Measurements from ENCODE around the gene LBR.
"Not testable (repeated sequence)": the region's sequence is repeated elsewhere in the genome, so short reads cannot be mapped to it uniquely, and the experiment has no call there.

LBR gene

DNA sequence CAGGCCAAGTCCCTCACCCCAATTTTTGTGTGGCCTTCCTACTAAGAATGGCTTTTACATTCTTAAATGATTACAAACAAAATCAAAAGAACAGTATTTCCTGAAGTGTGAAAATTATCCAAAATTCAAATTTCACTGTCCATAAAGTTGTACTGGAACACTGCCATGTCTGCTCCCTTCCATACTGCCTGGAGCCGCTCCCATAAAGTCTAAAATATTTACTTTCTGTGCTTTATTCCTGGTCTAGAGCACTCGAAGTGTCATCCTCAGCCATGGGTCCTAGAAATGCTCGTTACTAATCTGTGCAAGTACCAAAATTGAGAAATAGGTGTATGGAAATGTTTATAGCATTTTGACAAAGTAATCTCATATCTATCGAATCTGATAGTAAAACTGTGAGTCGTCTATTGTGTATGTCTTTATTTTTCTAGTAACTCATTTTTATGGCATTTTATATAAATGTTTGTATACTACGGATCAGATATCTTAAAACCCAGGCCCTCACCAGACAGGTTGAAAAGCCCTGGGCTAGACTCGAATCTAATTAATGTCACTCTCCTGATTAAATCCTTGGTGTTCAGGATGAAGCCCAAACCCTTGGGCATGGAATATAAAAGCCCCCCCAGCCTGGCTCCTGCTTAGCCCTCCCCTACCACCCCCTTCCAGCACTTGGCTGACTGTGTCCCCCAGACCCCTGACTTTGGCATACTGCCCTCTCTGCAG, 4.9 kb downstream of the LBR start:
- DNase-seq (ENCODE audit: low read depth) = no peak

DNA sequence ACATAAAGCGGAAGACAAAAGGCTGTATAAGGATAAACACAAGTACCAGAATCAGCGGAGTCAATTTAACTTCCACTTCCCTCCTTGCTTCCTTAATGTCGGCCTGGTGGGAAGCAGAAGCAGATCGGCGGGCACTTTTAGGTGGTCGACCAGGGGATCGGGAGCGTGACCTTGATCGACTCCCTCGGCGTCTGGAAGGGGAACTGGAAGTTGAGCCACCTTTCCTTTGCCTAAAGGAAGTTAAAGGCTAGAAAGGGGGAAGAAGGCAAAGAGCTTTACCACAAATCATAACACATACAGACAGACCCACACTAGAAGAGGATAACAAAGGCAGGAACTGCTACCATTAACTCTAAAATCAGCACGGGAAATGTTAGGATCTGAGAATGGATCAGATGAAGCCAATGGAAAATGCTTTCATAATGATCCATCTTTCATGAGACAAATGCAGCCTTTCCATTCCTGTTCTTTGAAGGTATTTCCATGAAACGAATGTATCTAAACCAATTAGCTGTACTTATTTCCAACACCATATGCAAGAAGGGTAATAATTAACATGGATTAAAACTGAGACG, 5.7 kb downstream of the LBR start:
- DNase-seq (ENCODE audit: low read depth) = no peak

DNA sequence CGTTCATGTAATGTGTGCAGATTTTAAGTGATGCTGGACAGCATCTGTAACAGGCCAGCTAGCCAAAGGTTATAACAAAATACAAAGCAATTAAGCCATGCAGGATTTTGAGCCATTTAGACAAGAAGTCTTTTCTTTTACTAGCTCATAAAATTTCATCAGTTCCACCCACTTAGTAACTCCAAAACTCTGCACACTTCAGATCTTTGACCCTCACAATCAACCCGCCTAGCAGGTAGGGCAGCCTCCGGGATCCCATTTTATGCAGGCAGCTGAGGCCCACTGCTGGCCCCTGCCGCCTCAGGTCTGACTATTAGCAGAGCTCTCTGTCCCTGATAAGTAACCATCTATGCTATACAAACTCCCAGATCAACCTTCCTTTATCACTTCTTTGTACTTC, 9.2 kb downstream of the LBR start:
- DNase-seq (ENCODE audit: low read depth) = no peak

DNA sequence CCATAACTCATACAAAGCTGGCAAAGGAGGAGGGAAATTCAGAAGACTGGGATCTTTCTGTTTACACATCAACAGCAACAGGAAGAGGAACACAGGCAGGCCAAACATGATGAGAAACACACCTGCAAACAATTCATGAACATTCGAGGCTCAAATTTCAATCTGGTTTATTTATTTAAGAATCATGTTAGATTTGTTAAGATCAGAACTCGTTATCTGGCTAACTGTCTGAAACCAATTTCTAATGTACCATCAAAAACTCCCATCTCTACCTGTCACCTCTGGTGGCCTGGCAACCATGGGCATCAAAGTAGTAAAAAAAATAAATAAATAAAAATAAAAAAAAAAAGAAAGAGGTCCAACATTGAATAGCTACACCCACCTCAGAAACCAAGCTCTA, 9.8 kb downstream of the LBR start:
- DNase-seq (ENCODE audit: low read depth) = no peak

DNA sequence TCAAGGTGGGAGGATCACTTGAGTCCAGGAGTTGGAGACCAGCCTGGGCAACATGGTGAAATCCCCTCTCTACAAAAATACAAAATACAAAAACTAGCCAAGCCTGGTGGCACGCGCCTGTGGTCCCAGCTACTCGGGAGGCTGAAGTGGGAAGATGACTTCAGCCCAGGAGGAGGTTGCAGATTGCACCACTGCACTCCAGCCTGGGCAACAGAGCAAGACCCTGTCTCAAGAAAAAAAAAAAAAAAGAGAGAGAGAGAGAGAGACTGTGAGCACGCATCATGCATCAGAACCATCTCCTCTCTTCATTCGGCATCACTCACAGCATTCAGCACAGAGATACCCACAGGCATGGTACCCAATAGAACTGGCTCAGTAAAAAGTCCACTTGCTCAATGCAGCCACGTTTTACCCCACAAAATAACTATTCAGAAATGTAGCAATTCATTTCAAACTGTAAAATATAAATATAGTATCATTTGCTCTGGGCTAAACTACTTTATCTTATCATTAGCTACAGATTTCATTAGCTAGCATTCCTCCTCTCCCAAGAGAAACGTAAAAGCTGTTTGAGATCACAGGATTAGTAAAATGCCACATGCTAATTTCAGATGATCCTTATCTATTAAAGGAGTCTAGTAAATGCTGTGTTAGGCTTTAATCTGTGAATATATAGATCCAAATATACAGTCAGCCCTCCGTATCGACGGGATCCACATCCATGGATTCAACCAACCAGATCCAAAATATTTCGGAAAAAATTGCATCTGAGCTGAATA, 11.7 kb downstream of the LBR start:
- DNase-seq (ENCODE audit: low read depth) = no peak

DNA sequence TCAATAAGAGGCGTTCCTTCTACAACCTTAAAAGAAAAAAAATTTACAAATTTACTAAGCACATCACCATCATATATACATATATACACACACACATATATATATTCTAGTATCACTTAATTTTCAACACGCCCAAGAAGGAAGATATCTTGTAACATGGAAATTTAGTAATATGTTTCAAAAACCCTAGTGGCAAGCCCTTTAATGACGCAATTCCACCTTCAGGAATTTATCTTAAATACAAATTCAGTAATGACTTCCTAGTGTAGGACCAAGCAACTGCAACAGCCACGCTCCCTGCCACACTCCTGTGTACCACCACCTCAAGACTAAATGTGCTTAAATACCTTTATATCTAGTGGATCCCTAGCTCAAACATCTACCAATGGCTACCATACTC, 12.5 kb downstream of the LBR start:
- no peak for DNase-seq (ENCODE audit: low read depth)

DNA sequence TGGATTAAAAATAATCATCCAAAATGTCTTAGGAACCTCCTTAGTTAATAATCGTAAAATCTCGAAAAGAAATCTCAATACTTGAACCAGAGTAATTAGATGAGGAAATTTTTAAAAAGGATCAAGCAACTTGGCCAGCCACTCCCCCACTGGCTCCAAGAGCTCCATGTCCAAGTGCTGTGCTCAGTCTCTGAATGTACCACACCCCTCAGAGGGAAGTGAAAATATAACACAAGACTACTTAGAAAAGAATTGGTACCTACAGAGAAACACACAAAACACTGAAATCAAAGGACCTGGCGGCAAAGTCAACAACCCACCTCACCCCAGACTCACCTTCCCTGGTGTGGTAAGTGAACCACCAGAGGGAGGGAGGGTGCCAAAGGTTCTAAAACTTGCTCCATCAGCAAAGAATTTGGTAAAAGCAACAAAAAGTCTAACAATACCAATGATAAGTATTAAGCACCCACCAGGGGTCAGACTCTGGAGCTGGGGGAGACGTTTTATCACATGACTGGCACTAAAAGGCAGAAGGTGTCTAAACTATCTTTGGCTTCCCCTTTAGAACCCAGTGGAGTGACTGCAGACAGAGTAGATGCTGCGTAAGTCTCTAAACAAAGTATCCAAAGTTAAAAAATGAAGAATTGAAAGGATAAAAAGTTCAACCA, 14.0 kb downstream of the LBR start:
- no peak for DNase-seq (ENCODE audit: low read depth)

DNA sequence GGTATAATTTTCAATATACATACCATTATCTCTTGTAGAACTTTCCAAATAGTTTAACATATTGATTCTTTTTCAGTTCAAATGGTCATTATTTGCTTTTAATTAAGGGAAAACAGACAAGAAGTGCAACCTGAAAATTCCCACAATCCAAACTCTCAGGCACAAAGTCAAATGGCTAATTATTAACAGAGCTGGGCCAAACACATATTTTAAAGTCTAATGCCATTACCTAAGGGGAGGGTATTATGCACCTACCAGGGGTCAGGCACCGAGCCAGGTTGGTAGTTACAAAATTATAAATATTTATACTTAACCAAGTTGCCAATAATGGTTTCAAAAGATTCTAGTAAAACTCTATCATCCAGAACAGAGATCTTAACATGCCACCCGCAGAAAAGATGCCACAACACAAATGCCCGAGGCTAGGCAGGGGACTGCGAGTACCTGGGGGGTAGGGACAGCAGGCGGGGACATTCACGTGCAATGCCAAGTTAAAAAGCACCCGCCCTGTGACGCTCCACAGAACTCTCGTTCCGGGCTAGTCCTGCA, 15.0 kb downstream of the LBR start:
- DNase-seq (ENCODE audit: low read depth) = no peak

DNA sequence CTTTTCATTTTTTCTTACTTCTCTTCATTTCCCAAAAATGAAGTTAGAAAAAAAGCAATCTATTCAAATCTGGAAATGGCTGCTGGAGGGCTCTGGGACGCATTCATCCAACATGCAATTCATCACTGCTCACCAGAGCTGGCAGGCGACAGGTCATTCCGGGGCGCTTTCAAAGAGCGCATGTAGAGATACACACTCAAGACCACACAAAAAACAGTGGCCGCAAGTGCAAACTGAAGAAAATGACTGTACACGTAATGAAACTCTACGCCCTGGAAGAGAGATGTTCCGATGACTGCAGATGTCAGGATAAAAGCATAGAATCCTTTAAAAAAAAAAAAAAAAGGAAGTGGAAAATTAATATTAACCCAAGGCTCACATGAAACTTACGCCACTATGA, 15.5 kb downstream of the LBR start:
- no peak for DNase-seq (ENCODE audit: low read depth)

DNA sequence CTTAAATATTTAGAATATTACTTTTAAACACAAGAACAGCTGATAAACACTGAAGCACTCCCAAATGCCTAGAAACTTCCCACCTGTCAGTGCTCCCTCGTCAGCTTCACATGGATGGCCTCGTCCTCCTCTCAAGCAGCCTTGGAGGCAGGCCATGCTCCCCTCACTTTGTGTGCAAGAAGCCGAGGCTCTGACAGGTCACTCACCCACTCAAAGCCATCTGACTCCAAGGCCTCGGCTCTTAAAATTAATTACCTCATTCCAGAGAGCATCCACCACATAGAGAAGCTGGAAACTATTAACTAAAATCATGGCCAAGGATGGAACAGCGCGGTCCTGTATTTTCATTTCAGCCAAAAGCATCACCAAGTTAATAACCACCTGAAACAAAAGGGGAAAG, 17.8 kb downstream of the LBR start:
- no peak for DNase-seq (ENCODE audit: low read depth)

DNA sequence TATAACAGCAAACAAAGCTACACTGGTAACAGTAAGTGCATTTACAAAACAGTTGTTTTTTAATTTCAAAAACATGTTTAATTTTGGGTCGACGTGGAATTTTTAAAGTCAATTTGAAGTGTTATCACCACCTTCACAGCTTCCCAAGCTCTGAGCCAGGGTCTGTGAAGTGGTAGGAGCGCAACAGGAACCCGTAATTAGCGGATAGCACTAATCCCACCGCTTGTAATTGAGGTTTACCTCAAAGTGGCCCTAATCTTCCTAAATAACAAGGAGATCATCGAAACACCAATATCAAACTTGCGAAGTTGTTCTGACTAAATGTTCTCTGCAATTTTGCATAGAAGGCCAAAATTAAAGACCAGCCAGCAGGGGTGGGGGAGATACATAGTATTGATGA, 18.8 kb downstream of the LBR start:
- no peak for DNase-seq (ENCODE audit: low read depth)

DNA sequence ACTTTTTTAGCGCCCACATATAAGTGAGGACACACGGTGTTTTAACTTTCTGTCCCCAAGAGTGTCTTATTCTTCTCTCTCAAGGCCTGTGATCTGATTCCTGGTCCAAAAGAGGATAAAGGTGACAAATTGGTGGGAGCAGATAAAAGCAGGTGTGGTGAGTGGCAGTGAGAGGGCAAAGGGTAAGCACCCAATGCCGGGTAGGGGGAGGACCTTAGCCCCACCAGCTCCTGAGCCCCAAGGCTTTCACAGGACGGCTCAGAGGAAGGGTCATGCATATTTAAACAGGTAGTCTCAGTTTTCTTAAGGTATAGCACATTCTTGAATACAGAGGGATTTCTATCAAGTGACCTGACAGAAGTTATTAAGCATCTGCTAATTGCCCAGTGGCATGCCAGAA, 19.6 kb downstream of the LBR start:
- no peak for DNase-seq (ENCODE audit: low read depth)

DNA sequence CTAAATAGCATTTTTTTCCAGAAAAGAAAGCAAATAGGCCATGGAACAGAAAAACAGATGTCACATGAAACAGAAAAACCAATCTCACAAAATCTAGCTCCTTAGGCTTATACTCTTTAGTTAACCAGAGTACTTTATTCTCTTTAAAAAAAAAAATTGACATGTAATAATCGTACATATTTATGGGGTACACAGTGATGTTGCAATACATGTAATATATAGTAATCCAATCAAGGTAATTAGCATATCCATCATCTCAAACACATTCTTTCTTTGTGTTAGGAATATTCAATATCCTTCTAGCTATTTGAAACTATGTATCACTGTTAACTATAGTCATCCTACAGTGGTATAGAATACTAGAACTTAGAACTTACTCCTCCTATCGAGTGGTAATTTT, 20.1 kb downstream of the LBR start:
- DNase-seq (ENCODE audit: low read depth) = no peak

DNA sequence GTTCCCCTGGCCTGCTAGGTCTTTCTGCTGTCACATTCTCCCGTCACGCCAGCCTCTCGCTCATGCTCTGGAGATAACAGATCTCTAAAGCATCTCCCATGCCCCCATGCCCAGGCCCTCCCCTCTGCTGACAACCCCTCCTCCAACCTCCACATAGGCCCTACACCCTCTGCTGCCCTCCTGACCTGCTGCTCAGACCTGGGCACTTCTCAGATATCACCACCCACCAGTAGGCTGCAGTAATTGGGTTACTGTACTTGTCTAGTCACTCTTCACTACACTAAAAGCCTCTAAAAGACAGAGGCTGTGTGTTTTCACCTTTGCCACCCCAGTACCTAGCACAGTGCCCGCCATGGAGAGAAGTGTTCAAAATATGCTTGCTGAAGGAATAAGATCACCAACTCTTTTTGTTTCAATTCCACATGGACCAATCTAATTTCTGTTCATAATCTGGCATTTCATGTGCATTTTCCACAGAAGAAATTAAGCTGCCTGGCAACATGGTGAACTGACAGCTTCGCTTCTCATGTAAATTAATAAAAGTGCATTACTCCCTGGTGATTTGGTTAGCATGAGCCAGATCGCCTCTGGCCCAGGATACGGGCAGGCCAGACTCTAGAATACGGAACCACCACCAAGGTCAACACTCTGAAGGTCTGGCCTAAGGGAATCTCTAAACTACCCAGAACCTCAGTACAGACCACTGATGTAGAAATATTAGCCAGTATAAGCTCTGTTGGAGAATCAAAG, 20.7 kb downstream of the LBR start:
- no peak for DNase-seq (ENCODE audit: low read depth)

DNA sequence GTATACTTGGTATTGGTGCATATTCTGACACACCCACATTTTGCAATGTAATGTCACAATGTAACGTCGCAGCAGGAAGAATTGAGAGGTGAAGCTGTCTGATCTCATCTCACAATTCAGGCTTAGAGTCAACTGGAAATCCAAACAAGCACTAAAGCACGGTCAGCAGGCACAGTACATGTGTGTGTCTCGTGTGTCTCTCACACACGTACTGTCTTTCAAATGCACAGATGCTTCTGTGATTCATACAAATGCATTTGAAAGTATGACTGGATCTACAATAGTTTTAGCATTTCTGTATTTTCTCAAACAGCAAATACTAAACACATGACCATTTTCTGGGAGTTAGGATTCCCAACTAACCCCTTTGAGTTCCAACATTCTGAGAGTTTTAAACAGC, 26.9 kb downstream of the LBR start:
- no peak for DNase-seq (ENCODE audit: low read depth)

DNA sequence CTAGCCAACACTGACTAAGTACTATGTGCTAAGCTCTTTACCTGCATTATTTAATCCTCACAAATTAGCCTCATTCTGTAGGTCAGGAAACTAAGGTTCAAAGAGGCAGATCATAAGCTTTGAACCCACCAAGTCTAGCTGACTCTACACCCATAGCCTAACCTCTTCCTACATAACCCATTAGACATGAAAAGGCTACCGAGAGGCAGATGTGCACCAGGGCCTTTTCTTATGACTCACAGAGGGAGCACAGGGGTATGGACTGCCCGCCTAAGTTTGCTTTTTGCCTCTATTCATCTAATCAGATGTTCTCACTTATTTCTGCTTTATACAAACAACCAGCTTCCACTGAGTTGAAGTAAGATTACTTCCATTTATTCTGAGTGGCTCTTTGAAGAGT, 31.5 kb downstream of the LBR start:
- no peak for DNase-seq (ENCODE audit: low read depth)

DNA sequence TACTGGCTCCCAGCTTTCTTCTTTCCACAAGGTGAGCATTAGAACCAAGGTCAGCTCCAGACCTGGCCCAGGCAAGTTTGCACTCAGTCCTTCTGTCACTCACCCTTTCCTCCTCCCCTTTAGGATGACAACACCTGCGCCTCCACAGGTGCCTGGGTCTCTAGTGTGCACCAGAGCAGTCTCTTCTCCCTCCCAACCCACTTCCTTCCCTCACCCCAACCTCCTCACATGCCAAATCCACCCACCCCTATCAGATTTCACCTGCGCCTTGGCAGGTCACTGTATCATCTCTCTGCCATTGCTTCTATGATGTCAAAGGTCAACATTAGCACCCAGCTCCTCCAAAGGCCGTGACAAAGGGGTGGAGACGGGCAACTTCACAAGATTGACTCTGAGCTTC, 38.0 kb downstream of the LBR start:
- DNase-seq (ENCODE audit: low read depth) = no peak

DNA sequence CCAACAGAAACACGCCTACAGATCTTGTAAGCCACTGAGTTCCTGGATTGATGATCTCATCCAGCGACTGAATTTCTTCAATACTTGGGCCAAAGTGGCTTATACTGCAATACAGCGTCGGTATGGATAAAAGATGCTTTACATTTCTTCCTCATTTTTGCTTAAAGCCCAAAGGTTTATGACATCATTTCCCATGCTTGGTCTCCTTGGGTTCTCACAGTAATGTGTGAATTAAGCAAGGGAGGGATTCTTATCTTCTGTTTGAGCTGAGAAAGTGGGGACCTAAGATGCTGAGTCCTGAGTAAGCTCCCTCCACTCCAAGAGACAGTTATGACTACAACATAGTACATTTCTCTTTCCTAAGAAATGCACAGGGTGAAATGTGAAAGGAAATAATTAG, 39.5 kb downstream of the LBR start:
- no peak for DNase-seq (ENCODE audit: low read depth)

DNA sequence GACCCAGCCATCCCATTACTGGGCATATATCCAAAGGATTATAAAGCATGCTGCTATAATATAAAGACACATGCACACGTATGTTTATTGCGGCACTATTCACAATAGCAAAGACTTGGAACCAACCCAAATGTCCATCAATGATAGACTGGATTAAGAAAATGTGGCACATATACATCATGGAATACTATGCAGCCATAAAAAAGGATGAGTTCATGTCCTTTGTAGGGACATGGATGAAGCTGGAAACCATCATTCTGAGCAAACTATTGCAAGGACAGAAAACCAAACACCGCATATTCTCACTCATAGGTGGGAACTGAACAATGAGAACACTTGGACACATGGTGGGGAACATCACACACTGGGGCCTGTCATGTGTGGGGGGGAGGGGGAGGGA, 41.0 kb downstream of the LBR start:
- DNase-seq (ENCODE audit: low read depth) = not testable (repeated sequence)

DNA sequence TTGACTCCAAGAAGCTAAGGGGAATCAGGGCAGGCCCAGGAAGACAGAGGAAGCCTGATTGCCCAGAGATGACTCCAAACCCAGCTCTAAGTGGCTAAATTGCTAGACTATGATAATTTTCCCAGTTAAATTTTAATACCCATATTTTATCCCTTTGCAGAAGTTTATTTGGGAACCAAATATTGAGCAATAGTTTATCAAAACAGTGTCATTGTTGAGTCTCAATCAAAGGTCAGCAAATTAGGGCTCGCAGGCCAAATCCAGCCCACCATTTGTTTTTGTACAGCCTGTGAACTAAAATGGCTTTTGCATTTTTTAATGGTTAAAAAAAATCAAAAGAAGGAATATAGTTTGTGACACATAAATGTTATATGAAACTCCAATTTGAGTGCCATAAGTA, 47.1 kb downstream of the LBR start:
- DNase-seq (ENCODE audit: low read depth) = no peak

DNA sequence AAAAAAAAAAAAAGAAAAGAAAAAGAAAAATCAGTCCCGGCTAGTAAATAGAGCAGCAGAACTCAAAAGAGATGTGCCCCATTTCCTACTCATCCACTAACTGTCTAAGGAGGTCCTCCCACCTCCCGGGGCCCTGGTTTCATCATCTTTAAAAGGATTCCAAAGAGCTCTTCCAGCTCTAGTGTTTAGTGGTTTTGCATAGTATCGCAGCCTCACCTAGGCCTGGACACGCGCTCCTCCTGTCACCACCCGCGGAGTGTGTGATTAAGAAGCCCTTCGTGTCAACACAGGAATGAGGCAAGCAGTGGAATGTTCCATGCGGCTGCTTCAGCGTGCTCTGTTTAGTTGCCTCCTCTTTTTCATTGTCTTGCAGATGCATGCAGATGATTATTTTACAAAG, 49.0 kb downstream of the LBR start:
- DNase-seq (ENCODE audit: low read depth) = no peak

DNA sequence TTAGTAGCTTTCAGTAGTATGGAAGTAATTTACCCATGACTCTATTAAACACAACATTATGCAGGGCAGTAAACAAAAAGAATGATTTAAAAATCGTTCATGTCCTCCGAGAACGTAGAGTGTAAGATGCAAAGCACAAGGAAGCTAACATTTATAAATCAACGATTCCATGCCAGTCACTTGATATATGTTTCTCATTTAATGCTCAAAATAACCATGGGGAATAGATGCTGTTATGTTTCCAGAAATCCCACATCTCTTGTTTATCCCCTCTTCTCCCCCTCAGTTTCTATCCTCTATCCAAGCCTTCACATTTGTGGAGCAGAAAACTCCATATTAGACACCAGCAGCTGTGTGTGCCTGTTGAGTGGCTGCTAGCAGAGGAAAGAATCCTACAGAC, 52.8 kb downstream of the LBR start:
- no peak for DNase-seq (ENCODE audit: low read depth)
